H1 (cell line): ENCODE results near the gene SMARCAL1. TPM values are rescaled to one million over a fixed set of nuclear protein-coding genes. Genes with fewer than 3 reads are reported as not detected.

Source experiments
- ASH2L ChIP-seq: fragments of 200-600, 300-600 bp; sonication (generic); IDR thresholded peaks from one replicate; pipeline ENCODE4 v1.7.1; 2017; ENCODE audit warnings: low read length
- CBX8 ChIP-seq: fragments of 300-800, 300-1000 bp; sonication (generic); IDR thresholded peaks from 2 replicates; pipeline ENCODE4 v1.7.1; 2016; ENCODE audit warnings: low read depth, low read length, borderline replicate concordance
- CHD7 ChIP-seq: fragments of 300-600 bp; sonication (generic); IDR thresholded peaks from 2 replicates; pipeline ENCODE4 v1.7.1; 2012; ENCODE audit warnings: low read length, moderate library complexity, mild to moderate bottlenecking, inconsistent platforms; ENCODE audit not compliant: insufficient replicate concordance
- JUN ChIP-seq: IDR thresholded peaks from 2 replicates; pipeline ENCODE4 v1.6.1; 2011; ENCODE audit warnings: low read depth, mild to moderate bottlenecking, improper control_type of control experiment, low read length
- MAX ChIP-seq: IDR thresholded peaks from 2 replicates; pipeline ENCODE4 v1.6.1; 2012; ENCODE audit warnings: inconsistent platforms
- PHF8 ChIP-seq: fragments of 200-600 bp; sonication (generic); conservative IDR thresholded peaks from 2 replicates; pipeline ENCODE4 v1.7.1; 2012; ENCODE audit warnings: low read depth, mild to moderate bottlenecking, inconsistent platforms, low read length, moderate library complexity
- RXRA ChIP-seq: IDR thresholded peaks from 2 replicates; pipeline ENCODE4 v1.6.1; 2011; ENCODE audit warnings: low read depth, mild to moderate bottlenecking, low read length, moderate library complexity; ENCODE audit not compliant: insufficient read depth
- SIN3A ChIP-seq, 2 experiments: IDR thresholded peaks in 1 of 2; conservative IDR thresholded peaks in 1 of 2; 2 replicates each; pipeline ENCODE4 v1.6.1; 2011 to 2012; ENCODE audit warnings: low read length in 2 of 2, improper control_type of control experiment in 1 of 2, low read depth in 1 of 2, mild to moderate bottlenecking in 1 of 2
- SIX5 ChIP-seq: IDR thresholded peaks from 2 replicates; pipeline ENCODE4 v1.6.1; 2011; ENCODE audit warnings: mild to moderate bottlenecking, low read depth, low read length
- SP1 ChIP-seq: IDR thresholded peaks from 2 replicates; pipeline ENCODE4 v1.6.1; 2011; ENCODE audit warnings: low read depth, low read length
- SP2 ChIP-seq: IDR thresholded peaks from 2 replicates; pipeline ENCODE4 v1.6.1; 2012; ENCODE audit warnings: mild to moderate bottlenecking, low read length, inconsistent platforms
- TAF7 ChIP-seq: optimal IDR thresholded peaks from 2 replicates; pipeline ENCODE3; 2011; ENCODE audit warnings: low read depth, mild to moderate bottlenecking, inconsistent platforms, low read length, moderate library complexity, borderline replicate concordance
- polyA plus RNA-seq, 7 experiments: library from polyadenylated mRNA; depleted of rRNA in 3 of 7; stranded (reverse) in 5 of 7; unstranded in 2 of 7; fragments of >200 nt in 5 of 7; fragments of 200-250 nt in 2 of 7; gene quantifications; 1 replicate in 5 of 7; 2 replicates in 1 of 7; 4 replicates in 1 of 7; pipeline versions ENCODE4 v1.2.1 to v1.2.3, GENCODE V29; 2011 to 2013; ENCODE audit warnings: missing spikeins in 2 of 7, mixed read lengths in 2 of 7
- total RNA-seq: library from RNA; stranded (reverse); fragmentation: NEBNext Ultra II Directional; extraction: Animal tissue kit (Norgen Biotek cat#: 25700); gene quantifications from 2 replicates; pipeline ENCODE4 v1.2.1, GENCODE V29; 2021

Gene SMARCAL1
- total and polyA plus RNA-seq, 2 of the 8 experiments (the other 6 are each of a cell fraction or from before 2014, with no cell fraction given) = 17.6 to 17.9 TPM

GRCh38 chr2:216413882-216414281 lies 1.6 kb downstream of the SMARCAL1 start (continued):
- TF ChIP-seq CHD7 = no peak
- no peak for TF ChIP-seq JUN
- no peak for TF ChIP-seq SP1
- no peak for TF ChIP-seq MAX
- no peak for TF ChIP-seq PHF8
- TF ChIP-seq SIN3A (conservative IDR thresholded peaks at IDR 0.05 in 1 of 2, IDR thresholded peaks at IDR 0.05 in 1 of 2; ENCODE audit: low read depth in 1 of 2, low read length in 2 of 2) = no peak
- TF ChIP-seq RXRA = no peak
- no peak for TF ChIP-seq SIX5
- no peak for TF ChIP-seq SP2
- TF ChIP-seq TAF7 = no peak
- TF ChIP-seq ASH2L = no peak
- no peak for TF ChIP-seq CBX8
